A549 (cell line): ENCODE data around the gene OXNAD1.

Experiments
- CTCF ChIP-seq: fragments of >200 bp; sonication (Bioruptor Twin); formaldehyde crosslinking; IDR thresholded peaks from 3 replicates; pipeline ENCODE4 v1.5.1; 2016
- JUNB ChIP-seq: fragments of >200 bp; sonication (Bioruptor Twin); formaldehyde crosslinking; IDR thresholded peaks from 2 replicates; pipeline ENCODE4 v1.6.1; 2016
- MAZ ChIP-seq: fragments of 150-350 bp; IDR thresholded peaks from 2 replicates; pipeline ENCODE4 v1.6.1; 2014; ENCODE audit warnings: antibody characterized with exemption, low read depth, low read length, borderline replicate concordance
- PBX3 ChIP-seq: IDR thresholded peaks from 2 replicates; pipeline ENCODE4 v1.6.1; 2012
- REST ChIP-seq: fragments of 200-600 bp; sonication (generic); IDR thresholded peaks from 2 replicates; pipeline ENCODE4 v1.6.1; 2016; ENCODE audit warnings: antibody characterized with exemption, mild to moderate bottlenecking, moderate library complexity

GRCh38 chr3:16243706-16244490 is 21.1 kb upstream of the OXNAD1 start:
- TF ChIP-seq REST (no peak), CTCF (no peak), JUNB (no peak), PBX3 (no peak), MAZ (no peak)
